GM10248 (cell line): ENCODE measurements around the gene TOMM20.

Experiments
- CTCF ChIA-PET: fragments of 300-600 bp; sonication (Branson Sonifier 250); formaldehyde crosslinking; extraction: SDS; loops from one replicate; lab custom pipeline; 2021; ENCODE audit warnings: antibody characterized with exemption; lab: Yijun Ruan, JAX
- POLR2A ChIA-PET: fragments of 350-650 bp; sonication (Branson Sonifier 250); formaldehyde crosslinking; extraction: SDS; loops from one replicate; lab custom pipeline; 2020; ENCODE audit warnings: antibody characterized with exemption; lab: Yijun Ruan, JAX
- DNase-seq: peaks from one replicate; pipeline ENCODE4 v3.0.0; 2012; ENCODE audit errors: extremely low spot score
- TF ChIP-seq, protein P1 (sequence below): IDR thresholded peaks from 2 replicates; pipeline ENCODE4 v1.5.1; 2012; ENCODE audit warnings: mild to moderate bottlenecking, low read depth; ENCODE audit errors: extremely low read depth, missing control alignments, control extremely low read depth

Gene TOMM20

DNA sequence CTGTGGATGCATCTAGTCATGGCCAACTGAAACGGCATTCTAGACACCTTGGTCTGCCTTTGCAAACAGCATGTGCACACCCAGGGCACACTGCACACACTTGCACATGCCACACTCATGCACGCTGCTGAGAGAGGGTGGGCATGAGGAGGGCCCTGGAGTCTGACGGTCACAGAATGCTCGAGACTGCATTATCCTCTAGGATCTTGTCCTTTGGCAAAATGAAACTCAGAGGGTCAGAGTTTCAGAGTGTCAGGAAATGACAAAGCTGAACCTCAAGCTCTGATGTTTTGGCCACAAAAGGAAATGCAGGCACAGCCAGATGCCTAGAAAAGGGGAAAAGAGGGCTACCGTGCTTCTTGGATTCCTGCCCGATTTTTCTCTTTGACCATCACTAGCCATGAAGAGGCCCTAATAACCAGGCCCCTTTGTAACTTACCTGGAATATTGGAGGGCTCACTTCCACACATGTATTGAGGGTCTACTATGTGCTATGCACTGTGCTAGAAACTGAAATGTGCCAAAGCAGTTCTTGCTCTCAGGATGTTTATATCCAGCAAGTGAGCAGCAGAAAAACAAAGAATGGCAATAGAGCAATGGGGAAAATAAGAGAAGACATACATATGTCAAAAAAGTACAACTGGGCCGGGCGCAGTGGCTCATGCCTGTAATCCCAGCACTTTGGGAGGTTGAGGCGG lies 65.4 kb downstream of the TOMM20 start:
- DNase-seq = no peak
- POLR2A ChIA-PET = no interaction called here
- TF ChIP-seq, protein P1, sequence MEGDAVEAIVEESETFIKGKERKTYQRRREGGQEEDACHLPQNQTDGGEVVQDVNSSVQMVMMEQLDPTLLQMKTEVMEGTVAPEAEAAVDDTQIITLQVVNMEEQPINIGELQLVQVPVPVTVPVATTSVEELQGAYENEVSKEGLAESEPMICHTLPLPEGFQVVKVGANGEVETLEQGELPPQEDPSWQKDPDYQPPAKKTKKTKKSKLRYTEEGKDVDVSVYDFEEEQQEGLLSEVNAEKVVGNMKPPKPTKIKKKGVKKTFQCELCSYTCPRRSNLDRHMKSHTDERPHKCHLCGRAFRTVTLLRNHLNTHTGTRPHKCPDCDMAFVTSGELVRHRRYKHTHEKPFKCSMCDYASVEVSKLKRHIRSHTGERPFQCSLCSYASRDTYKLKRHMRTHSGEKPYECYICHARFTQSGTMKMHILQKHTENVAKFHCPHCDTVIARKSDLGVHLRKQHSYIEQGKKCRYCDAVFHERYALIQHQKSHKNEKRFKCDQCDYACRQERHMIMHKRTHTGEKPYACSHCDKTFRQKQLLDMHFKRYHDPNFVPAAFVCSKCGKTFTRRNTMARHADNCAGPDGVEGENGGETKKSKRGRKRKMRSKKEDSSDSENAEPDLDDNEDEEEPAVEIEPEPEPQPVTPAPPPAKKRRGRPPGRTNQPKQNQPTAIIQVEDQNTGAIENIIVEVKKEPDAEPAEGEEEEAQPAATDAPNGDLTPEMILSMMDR = no peak
- CTCF ChIA-PET = interaction anchor here (1.3 to 1.5 kb wide), 4 partner anchors 10 to 21 kb away, joined by 4 to 5 read pairs (median 4); no protein-coding TSS in a partner anchor

DNA sequence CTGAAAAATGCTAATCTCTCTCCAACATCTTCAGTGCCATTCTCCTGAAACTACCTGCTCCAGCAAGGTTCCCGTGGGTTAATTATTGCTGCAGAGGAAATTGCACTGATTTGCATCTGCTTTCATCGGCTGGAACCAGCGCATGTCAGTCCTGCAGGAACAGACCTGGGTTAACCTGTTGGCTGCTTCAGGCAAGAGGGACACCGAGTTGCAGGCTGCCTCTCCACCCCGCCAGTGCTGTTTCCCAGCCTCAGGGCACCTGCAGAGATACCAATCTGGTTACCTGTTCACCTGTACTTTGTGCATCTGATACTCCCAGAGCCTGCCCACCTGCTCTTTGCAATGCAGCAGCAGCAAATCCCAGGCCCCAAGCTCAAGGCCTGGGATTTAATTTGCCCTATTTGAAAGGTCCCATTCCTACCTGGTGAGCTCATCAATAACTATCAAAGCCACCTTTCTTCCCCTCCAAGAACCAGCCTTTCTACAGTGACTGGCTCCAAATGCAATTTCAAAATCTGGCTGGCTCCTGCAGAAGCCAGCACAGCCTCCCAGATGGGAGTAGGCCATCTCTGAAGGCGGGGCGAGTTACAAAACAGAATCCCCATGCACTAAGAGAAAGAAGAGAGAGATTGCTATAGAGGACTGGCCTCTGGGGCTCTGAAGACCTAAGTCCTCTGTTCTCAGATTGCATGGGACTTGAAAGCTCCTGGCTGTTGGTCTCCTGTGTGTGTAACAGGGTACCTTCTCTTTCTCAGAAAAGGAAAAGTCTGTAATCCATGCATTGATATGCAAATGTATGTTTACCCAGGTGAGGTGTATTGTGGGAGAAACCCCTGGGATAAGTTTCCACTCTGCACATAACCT lies 67.8 kb downstream of the TOMM20 start:
- ChIA-PET POLR2A (no interaction called here), CTCF (interaction anchor here (1.0 to 2.7 kb wide), 4 partner anchors 9 to 23 kb away, joined by 3 to 8 read pairs (median 4); no protein-coding TSS in a partner anchor)
- no peak for DNase-seq
- TF ChIP-seq, protein P1 = no peak
